T-helper 17 cell (primary cell): Measurements from ENCODE around the gene INTU. TPM values are rescaled to one million over a fixed set of nuclear protein-coding genes. Genes with fewer than 3 reads are reported as not detected.

Experiments used
- ATAC-seq: fragments of 150-1000 bp; cut with Tn5 transposase; 2 replicates; pipeline ENCODE4 v1.10.0; 2021; ENCODE audit warnings: mild to moderate bottlenecking, moderate library complexity
- DNase-seq, 3 donors: peaks; one replicate each; pipeline versions ENCODE4 v3.0.0 to v3.0.0-alpha.2; 2020 to 2021
- H3K9me3 ChIP-seq: one replicate; pipeline ENCODE4 v1.7.0; 2013; ENCODE audit warnings: low read length, mild to moderate bottlenecking; ENCODE audit not compliant: control insufficient read depth, poor library complexity, severe bottlenecking
- H3K27ac Mint-ChIP-seq: one replicate; pipeline ENCODE4 v1.8.0; 2022; ENCODE audit warnings: mild to moderate bottlenecking, moderate library complexity, mixed read lengths
- H3K27me3 Mint-ChIP-seq: one replicate; pipeline ENCODE4 v1.8.0; 2022; ENCODE audit warnings: mixed read lengths
- H3K36me3 Mint-ChIP-seq: one replicate; pipeline ENCODE4 v1.8.0; 2022; ENCODE audit warnings: low read depth, mixed read lengths
- H3K4me1 Mint-ChIP-seq: one replicate; pipeline ENCODE4 v1.8.0; 2022; ENCODE audit warnings: mild to moderate bottlenecking, mixed read lengths
- H3K4me3 Mint-ChIP-seq: one replicate; pipeline ENCODE4 v1.8.0; 2022; ENCODE audit warnings: mild to moderate bottlenecking, moderate library complexity, mixed read lengths
- total RNA-seq, 4 donors: library from RNA in 2 of 4; stranded (reverse) in 2 of 4; gene quantifications; one replicate each; pipeline ENCODE4 v1.2.3 and lab custom pipeline; 2022 to 2026

The INTU gene
- total RNA-seq, 2 donors from 2014 or later, result 0.08 TPM; not detected in 1

- DNase-seq, result no peak
- Mint-ChIP-seq H3K27me3 (peaks cover 4% of the 10 kb centered on the region), H3K4me3 (no peak overlapping the region)
Measured at GRCh38 chr4:127732623-127733328, 100.0 kb downstream of the INTU start.

GRCh38 chr4:127734976-127735375, 102.2 kb downstream of the INTU start:
- Mint-ChIP-seq H3K36me3 (no peaks in the 10 kb centered on the region), H3K27ac (no peak overlapping the region), H3K4me1 (peaks cover 2% of the 10 kb centered on the region), H3K27me3 (peaks cover under 1% of the 10 kb centered on the region), H3K4me3 (no peak overlapping the region)
- DNase-seq (no peak), ATAC-seq (no peak)
- no peaks in the 10 kb centered on the region for H3K9me3 ChIP-seq

More at GRCh38 chr4:127732623-127733328, 100.0 kb downstream of the INTU start:
- no peaks in the 10 kb centered on the region for H3K9me3 ChIP-seq
- no peak overlapping the region for H3K27ac Mint-ChIP-seq
- peaks cover 2% of the 10 kb centered on the region for H3K4me1 Mint-ChIP-seq
- ATAC-seq, result no peak
- no peaks in the 10 kb centered on the region for H3K36me3 Mint-ChIP-seq

GRCh38 chr4:127737295-127737694, 104.5 kb downstream of the INTU start:
- H3K4me3 Mint-ChIP-seq, result no peak overlapping the region
- no peak for ATAC-seq
- no peaks in the 10 kb centered on the region for H3K36me3 Mint-ChIP-seq
- H3K27ac Mint-ChIP-seq, result no peak overlapping the region
- peaks cover 2% of the 10 kb centered on the region for H3K4me1 Mint-ChIP-seq
- H3K27me3 Mint-ChIP-seq, result peaks cover 8% of the 10 kb centered on the region
- DNase-seq, result no peak
- H3K9me3 ChIP-seq, result no peaks in the 10 kb centered on the region

GRCh38 chr4:127741247-127741646, 108.5 kb downstream of the INTU start:
- Mint-ChIP-seq H3K27ac (no peak overlapping the region), H3K4me1 (no peaks in the 10 kb centered on the region), H3K27me3 (peaks cover 18% of the 10 kb centered on the region), H3K4me3 (no peak overlapping the region), H3K36me3 (no peaks in the 10 kb centered on the region)
- no peak for DNase-seq
- ATAC-seq, result no peak
- no peaks in the 10 kb centered on the region for H3K9me3 ChIP-seq

GRCh38 chr4:127747883-127748282, 115.1 kb downstream of the INTU start:
- H3K9me3 ChIP-seq, result peaks cover 5% of the 10 kb centered on the region
- DNase-seq, result no peak
- Mint-ChIP-seq H3K4me1 (no peaks in the 10 kb centered on the region), H3K4me3 (no peak overlapping the region), H3K27me3 (peaks cover 18% of the 10 kb centered on the region), H3K27ac (no peak overlapping the region), H3K36me3 (no peaks in the 10 kb centered on the region)
- ATAC-seq, result no peak

GRCh38 chr4:127748957-127749356, 116.2 kb downstream of the INTU start:
- peaks cover 5% of the 10 kb centered on the region for H3K9me3 ChIP-seq
- Mint-ChIP-seq H3K27ac (no peak overlapping the region), H3K36me3 (no peaks in the 10 kb centered on the region), H3K27me3 (peaks cover 25% of the 10 kb centered on the region), H3K4me3 (no peak overlapping the region), H3K4me1 (no peaks in the 10 kb centered on the region)
- ATAC-seq (no peak), DNase-seq (no peak)

GRCh38 chr4:127756906-127757305, 124.1 kb downstream of the INTU start:
- DNase-seq (no peak), ATAC-seq (no peak)
- Mint-ChIP-seq H3K27me3 (peaks cover 20% of the 10 kb centered on the region), H3K4me1 (no peaks in the 10 kb centered on the region), H3K27ac (no peak overlapping the region), H3K4me3 (no peak overlapping the region), H3K36me3 (no peaks in the 10 kb centered on the region)
- no peaks in the 10 kb centered on the region for H3K9me3 ChIP-seq

GRCh38 chr4:127759228-127759820, 126.6 kb downstream of the INTU start:
- H3K27me3 Mint-ChIP-seq, result peaks cover 12% of the 10 kb centered on the region
- H3K27ac Mint-ChIP-seq, result no peak overlapping the region
- ATAC-seq (no peak), DNase-seq (no peak)
- no peaks in the 10 kb centered on the region for H3K36me3 Mint-ChIP-seq
- H3K4me3 Mint-ChIP-seq, result no peak overlapping the region
- H3K4me1 Mint-ChIP-seq, result no peaks in the 10 kb centered on the region
- H3K9me3 ChIP-seq, result no peaks in the 10 kb centered on the region

GRCh38 chr4:127759893-127760292, 127.1 kb downstream of the INTU start:
- Mint-ChIP-seq H3K4me3 (no peak overlapping the region), H3K36me3 (no peaks in the 10 kb centered on the region), H3K27ac (no peak overlapping the region), H3K27me3 (peaks cover 18% of the 10 kb centered on the region), H3K4me1 (no peaks in the 10 kb centered on the region)
- H3K9me3 ChIP-seq, result no peaks in the 10 kb centered on the region
- DNase-seq (no peak), ATAC-seq (no peak)

- no peaks in the 10 kb centered on the region for H3K9me3 ChIP-seq
- peaks cover 39% of the 10 kb centered on the region for H3K27me3 Mint-ChIP-seq
- ATAC-seq (no peak), DNase-seq (no peak)
- no peak overlapping the region for H3K27ac Mint-ChIP-seq
- no peaks in the 10 kb centered on the region for H3K36me3 Mint-ChIP-seq
- no peaks in the 10 kb centered on the region for H3K4me1 Mint-ChIP-seq
- H3K4me3 Mint-ChIP-seq, result no peak overlapping the region
Measured at GRCh38 chr4:127771535-127772275, 138.9 kb downstream of the INTU start.

- ATAC-seq (no peak), DNase-seq (no peak)
- no peaks in the 10 kb centered on the region for H3K9me3 ChIP-seq
- no peak overlapping the region for H3K4me3 Mint-ChIP-seq
- H3K4me1 Mint-ChIP-seq, result no peaks in the 10 kb centered on the region
- H3K27me3 Mint-ChIP-seq, result peaks cover 49% of the 10 kb centered on the region
- H3K27ac Mint-ChIP-seq, result no peak overlapping the region
- no peaks in the 10 kb centered on the region for H3K36me3 Mint-ChIP-seq
Measured at GRCh38 chr4:127772769-127773671, 140.3 kb downstream of the INTU start.

GRCh38 chr4:127775843-127776242, 143.1 kb downstream of the INTU start:
- Mint-ChIP-seq H3K27ac (no peak overlapping the region), H3K4me3 (no peak overlapping the region), H3K36me3 (no peaks in the 10 kb centered on the region), H3K27me3 (peaks cover 70% of the 10 kb centered on the region), H3K4me1 (no peaks in the 10 kb centered on the region)
- DNase-seq (no peak), ATAC-seq (no peak)
- H3K9me3 ChIP-seq, result no peaks in the 10 kb centered on the region
